Motor neuron (in vitro differentiated cells): ENCODE measurements around the gene LRRC18. TPM values are rescaled to one million over a fixed set of nuclear protein-coding genes. Genes with fewer than 3 reads are reported as not detected.

ENCODE experiments used
- ATAC-seq, 8 experiments: fragments of 200-7000 bp; cut with Tn5 transposase; replicated peaks in 6 of 8; 2 replicates each; pipeline ENCODE4 v1.8.0; 2021; ENCODE audit warnings: mild to moderate bottlenecking in 8 of 8, moderate library complexity in 8 of 8
- H3K27ac ChIP-seq, 2 donors: fragments of 250-450 bp; sonication (Bioruptor Pico); 2 replicates each; pipeline ENCODE4 v1.9.0; 2021; ENCODE audit warnings: antibody characterized with exemption in 2 of 2, mild to moderate bottlenecking in 2 of 2, moderate library complexity in 1 of 2
- H3K4me1 ChIP-seq, 2 donors: fragments of 250-450 bp; sonication (Bioruptor Pico); replicated peaks in 1 of 2; 2 replicates each; pipeline ENCODE4 v1.6.1; 2021; ENCODE audit warnings: antibody characterized with exemption in 2 of 2, mild to moderate bottlenecking in 2 of 2, moderate library complexity in 1 of 2
- H3K4me3 ChIP-seq, 5 donors: fragments of 250-450 bp; sonication (Bioruptor Pico); 2 replicates each; pipeline ENCODE4 v1.9.0; 2021; ENCODE audit warnings: antibody characterized with exemption in 5 of 5, mild to moderate bottlenecking in 5 of 5, moderate library complexity in 4 of 5
- WGBS, 10 experiments: fragments of 450-650 bp; shearing (Covaris generic); methylation state at CpG; one replicate each; pipeline ENCODE4 v1.0.0; 2022; 5-methylcytosine and 5-hydroxymethylcytosine counted together
- in situ Hi-C, 9 experiments: fragments of 400-800 bp; cut with MboI; loops; one replicate each; pipeline ENCODE4 v1.15.0; 2021; ENCODE audit warnings: low sequenced_read_pairs in 9 of 9, low pct_unique_long_range_greater_than_20kb in 2 of 9; ENCODE audit not compliant: unreplicated experiment in 9 of 9
- total RNA-seq, 8 experiments: library from RNA; unstranded; fragments of 300-600 nt; gene quantifications; 2 replicates each; pipeline versions ENCODE4 v1.2.3 to v1.2.4, GENCODE V29; 2022

The LRRC18 gene
- total RNA-seq, 8 experiments from 2014 or later = 0.13 to 0.33 (median 0.14) TPM; not detected in 5

DNA sequence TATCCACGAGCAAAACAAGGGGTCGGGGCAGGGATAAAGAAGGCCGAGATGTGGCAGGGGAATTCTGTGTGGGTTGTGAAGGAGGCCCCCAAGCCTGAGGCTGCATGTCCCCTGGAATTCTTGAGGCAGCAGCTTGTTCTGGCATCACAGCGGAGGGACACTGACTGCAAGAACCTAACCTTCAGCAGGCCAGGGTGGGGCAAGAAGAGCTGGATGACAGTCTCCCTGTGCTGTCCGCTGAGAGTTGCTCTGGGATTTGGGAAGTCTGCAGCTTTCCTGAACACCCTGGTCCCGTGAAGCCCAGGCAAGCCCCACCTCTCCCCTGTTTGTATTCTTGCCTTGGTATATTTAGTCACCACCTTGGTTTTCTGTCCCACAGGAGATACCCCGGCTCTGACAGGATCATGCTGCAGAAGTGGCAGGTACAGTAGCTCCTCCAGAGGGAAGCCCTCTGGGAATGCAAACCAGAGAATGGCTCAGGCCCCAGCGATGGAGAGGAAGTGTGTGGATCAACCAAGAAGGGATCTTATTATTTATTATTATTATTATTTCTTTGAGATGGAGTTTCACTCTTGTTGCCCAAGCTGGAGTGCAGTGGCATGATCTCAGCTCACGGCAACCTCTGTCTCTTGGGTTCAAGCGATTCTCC lies 1.9 kb upstream of the LRRC18 start:
- Histone ChIP-seq H3K27ac (no peak overlapping the region), H3K4me1 (peaks cover 0 to 7% of the 10 kb centered on the region in 2 donors), H3K4me3 (no peak overlapping the region)
- in situ Hi-C loops = no loop called here
- ATAC-seq = no peak
- 20 to 100% (median 80%) methylated on average over 1 to 3 of the region's 10 CpGs; no CpG with 5 or more reads in 1 of the 10 experiments for WGBS, 10 experiments

GRCh38 chr10:48940958-48941357 lies 1.3 kb upstream of the LRRC18 start:
- H3K4me3 ChIP-seq = no peak overlapping the region
- H3K4me1 ChIP-seq = peaks cover 0 to 7% of the 10 kb centered on the region in 2 donors
- peak in 5 of 8 experiments; percentile 33 to 72 (median 48) for ATAC-seq
- in situ Hi-C loops = no loop called here
- H3K27ac ChIP-seq = no peak overlapping the region
- WGBS, 10 experiments = 25 to 90% (median 33%) methylated on average over 1 to 7 of the region's 7 CpGs; no CpG with 5 or more reads in 3 of the 10 experiments

DNA sequence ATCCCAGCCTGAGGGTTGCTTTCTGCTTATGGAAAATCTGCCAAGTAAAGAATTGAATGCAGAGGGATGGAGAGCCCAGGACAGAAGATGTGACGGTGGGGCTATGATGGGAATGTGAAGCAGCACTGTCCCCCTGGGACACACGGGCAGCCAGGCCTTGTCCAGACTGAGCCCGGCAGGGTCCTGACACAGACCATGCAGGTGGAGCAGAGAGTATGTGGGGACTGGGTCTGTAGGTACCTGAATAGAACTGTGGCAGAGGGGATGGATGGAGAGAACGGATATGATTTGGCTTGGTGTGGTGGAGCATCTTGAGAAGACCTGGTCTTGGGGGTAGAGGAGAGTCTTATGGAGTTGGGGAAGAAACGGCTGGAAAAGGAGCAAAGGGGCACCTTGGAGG lies 732 bp upstream of the LRRC18 start:
- ATAC-seq = no peak
- WGBS, 10 experiments = 17 to 100% (median 90%) methylated on average over 1 to 5 of the region's 5 CpGs; no CpG with 5 or more reads in 3 of the 10 experiments
- in situ Hi-C loops = no loop called here
- H3K4me1 ChIP-seq = peaks cover 3 to 8% of the 10 kb centered on the region in 2 donors
- no peak overlapping the region for H3K4me3 ChIP-seq
- no peak overlapping the region for H3K27ac ChIP-seq

DNA sequence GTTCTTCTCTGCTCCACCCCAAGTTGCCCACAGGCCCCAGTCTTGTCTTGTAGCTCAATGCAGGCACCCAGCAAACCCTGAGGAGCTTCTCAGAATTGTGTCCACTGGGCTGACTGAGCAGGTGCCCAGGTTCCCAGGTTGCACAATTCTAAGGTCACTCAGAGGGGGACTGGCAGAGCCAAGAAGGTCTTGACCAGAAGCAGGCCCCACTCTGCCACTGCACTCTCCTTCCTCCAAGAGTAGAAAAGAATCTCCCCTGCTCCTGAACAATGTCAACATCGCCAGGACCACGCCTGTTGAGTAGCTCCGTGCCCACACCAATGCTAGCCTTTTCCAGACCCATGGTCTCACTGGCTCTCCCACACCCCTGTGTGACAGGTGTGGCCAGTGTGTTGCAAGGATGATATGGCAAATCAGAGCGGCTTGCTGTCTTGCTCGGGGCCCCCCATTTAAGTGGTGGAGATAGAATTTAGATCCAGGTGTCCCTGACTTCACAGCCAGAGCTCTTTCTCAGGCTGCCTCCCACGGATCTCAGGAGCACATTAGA lies 577 bp downstream of the LRRC18 start:
- Histone ChIP-seq H3K4me1 (peaks cover 6 to 9% of the 10 kb centered on the region in 2 donors), H3K4me3 (no peak overlapping the region), H3K27ac (no peak overlapping the region)
- 0 to 95% (median 68%) methylated on average over 1 to 5 of the region's 6 CpGs; no CpG with 5 or more reads in 5 of the 10 experiments for WGBS, 10 experiments
- in situ Hi-C loops = no loop called here
- ATAC-seq = no peak

DNA sequence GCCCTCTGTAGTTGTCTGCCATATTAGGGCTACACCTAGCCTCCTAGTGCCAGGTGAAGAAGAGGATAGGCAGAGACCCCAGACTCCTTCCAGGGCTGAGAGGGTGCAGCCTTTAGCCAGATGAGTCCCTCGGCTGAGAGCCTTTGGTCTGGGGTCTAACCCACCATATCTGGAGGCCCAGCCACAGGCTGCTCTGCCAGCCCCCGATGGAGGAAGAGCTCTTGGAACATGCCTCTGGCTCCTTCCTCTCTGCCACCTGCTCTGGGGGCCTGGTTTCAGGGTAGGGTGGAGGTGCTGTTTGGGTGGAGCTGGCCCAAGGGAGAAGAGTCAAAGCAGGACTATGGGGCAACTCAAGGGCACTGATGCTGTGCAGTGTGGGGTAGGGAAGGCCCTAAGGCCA lies 1.4 kb downstream of the LRRC18 start:
- H3K4me3 ChIP-seq = no peak overlapping the region
- no peak for ATAC-seq
- 71 to 100% (median 95%) methylated on average over 1 to 2 of the region's 2 CpGs; no CpG with 5 or more reads in 6 of the 10 experiments for WGBS, 10 experiments
- no peak overlapping the region for H3K27ac ChIP-seq
- in situ Hi-C loops = no loop called here
- H3K4me1 ChIP-seq = peaks cover 6 to 9% of the 10 kb centered on the region in 2 donors

DNA sequence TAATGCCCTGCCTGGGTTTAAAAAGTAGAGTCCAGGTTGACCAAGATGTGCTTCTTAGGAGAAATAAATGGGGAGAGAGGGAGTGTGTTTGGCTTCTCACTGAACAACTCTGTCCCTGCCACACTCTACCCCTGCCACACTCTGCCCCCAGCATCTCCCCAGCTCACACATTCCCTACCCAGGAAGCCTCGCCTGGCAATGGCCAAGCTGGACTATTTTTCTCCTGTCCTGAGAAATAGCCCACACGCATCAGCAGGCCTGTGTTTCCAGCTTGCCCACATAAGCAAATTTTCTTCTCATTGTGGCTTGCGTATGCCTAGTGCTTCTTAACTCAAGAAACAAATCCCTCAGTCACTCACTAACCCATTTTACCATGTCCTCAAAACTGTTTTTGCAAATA lies 1.8 kb downstream of the LRRC18 start:
- H3K4me1 ChIP-seq = peaks cover 6 to 9% of the 10 kb centered on the region in 2 donors
- no peak for ATAC-seq
- in situ Hi-C loops = no loop called here
- H3K4me3 ChIP-seq = no peak overlapping the region
- 40 to 100% (median 85%) methylated on average over 1 to 3 of the region's 3 CpGs; no CpG with 5 or more reads in 2 of the 10 experiments for WGBS, 10 experiments
- H3K27ac ChIP-seq = no peak overlapping the region

DNA sequence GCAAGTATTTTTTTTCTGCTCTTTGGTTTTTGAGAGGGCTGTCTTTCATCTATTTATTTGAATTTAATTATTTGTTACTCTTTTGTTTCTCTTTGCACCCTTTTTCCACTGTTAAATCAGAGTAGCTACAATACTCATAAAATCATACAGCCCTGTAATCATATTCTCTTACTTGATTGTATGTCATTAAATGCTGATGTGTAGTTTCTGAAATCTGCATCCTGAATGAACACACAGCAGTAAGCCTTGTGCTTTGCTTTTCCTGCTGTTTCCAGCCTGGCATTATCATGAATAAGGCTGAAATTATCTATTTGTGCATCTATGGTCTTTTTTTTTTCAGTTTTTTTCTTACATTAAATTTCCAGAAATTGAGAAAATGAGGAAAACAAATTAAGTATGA lies 4.1 kb downstream of the LRRC18 start:
- no peak for ATAC-seq
- Histone ChIP-seq H3K4me3 (no peak overlapping the region), H3K4me1 (peaks cover 2 to 6% of the 10 kb centered on the region in 2 donors), H3K27ac (no peak overlapping the region)
- in situ Hi-C loops = no loop called here

DNA sequence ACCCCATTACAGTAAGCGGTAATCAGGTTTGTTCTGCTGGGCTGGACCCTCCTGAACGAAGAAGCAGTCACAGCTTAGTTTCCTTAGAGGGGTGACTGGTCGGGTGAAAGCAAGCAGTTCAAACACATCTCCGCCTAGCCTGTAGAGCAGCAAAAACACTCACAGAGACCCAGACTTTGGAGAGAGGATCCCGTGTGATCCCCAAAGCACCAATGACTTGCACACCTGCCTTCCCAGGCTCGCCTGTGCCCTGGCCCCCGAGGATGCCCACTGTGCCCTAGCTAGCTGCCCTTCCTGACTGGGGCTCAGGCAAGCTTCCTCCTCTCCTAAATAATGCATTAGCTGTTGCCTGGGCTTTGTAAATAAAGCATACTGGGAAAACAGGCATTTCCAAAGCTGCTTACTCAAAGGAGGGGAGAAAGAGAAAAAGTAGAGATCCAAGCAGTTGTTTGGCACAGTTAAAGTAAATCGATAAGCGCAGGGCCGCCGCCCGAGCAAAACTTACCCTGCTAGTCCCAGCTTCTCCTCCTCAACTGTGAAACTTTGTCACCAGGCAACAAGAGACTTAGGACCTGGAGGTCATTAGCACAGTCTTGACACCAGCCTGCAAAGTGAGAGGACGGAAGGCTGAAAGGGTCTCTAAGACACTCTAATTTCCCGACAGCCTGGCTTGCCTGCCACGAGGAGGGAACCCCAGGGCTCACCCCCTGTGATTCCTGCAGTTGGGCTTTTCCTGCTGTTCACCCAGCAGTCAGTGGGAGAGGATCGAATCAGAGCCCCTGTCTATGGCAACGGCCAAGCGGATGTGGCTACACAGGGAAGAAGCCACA lies 4.8 kb downstream of the LRRC18 start:
- ATAC-seq = peak in 7 of 8 experiments; percentile 41 to 94 (median 78)
- in situ Hi-C loops = no loop called here
- Histone ChIP-seq H3K4me3 (no peak overlapping the region), H3K4me1 (peaks cover 2 to 6% of the 10 kb centered on the region in 2 donors), H3K27ac (no peak overlapping the region)
- WGBS, 10 experiments = 16 to 100% (median 42%) methylated on average over 1 to 11 of the region's 18 CpGs; no CpG with 5 or more reads in 1 of the 10 experiments

DNA sequence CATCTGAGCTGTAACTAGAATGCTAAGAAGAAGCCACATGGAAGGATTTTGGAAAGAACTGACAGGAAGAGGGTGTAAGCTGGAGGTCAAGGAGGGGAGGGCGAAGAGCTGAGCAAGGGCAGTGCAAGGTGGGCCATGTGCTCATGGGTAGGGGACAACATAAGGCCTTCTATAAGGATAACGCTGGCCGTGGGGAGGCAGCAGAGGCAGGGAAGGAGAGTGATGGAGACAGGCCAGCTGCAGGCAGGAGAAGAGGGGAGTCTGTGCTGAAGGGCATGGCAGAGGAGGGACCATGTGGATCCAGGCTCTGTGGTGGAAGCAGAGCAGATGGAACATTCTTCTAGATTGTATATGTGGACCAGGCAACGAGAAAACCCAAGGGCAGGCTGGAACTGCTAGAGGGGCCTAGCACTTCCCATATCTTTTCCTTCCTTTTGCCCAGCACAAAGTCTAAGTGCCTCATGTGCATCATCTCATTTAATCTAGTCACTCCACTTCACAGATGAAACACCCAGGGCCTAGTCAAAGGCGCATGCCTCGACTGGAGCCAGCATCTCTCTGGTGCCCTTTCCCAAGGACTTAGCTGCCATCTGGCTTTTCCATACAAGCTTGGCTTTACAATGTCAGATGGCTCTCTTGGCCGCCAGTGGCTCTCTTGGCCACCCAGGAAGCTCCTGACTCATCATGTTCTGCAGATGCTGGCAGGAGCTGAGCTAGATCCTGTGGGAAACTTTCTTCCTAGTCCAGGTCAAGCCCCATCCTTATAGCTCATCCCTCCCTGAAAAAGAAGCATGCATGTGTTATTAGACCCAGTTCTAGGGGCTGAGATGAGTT lies 6.6 kb downstream of the LRRC18 start:
- WGBS, 10 experiments = 17 to 100% (median 87%) methylated on average over 1 to 7 of the region's 7 CpGs; no CpG with 5 or more reads in 1 of the 10 experiments
- ATAC-seq = peak in 1 of 8 experiments; percentile 24
- peaks cover 2 to 6% of the 10 kb centered on the region in 2 donors for H3K4me1 ChIP-seq
- in situ Hi-C loops = no loop called here
- H3K4me3 ChIP-seq = no peak overlapping the region
- no peak overlapping the region for H3K27ac ChIP-seq

DNA sequence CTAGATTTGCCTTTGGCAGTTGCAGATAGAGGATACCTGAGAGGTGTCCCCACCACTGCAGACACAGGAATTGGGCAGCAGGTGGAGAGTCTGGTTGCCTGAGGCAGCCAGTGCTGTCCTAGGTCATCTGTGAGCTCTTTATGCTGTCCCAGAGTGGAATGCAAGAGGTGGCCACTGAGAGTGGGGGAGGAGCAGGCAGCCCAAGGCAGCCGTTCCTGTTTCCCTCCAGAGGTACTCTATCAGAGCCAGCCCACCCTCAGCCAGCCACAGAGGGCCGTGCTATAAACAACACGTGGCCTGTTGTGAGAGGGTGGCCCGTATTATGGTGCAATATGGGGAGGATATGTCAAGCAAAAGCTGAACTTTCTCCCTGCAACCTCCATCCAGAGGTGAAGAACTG lies 8.5 kb downstream of the LRRC18 start:
- ATAC-seq = no peak
- WGBS, 10 experiments = 53 to 90% (median 83%) methylated on average over 1 to 4 of the region's 4 CpGs; no CpG with 5 or more reads in 6 of the 10 experiments
- Histone ChIP-seq H3K4me1 (peaks cover 2 to 6% of the 10 kb centered on the region in 2 donors), H3K27ac (no peak overlapping the region), H3K4me3 (no peak overlapping the region)
- in situ Hi-C loops = no loop called here

GRCh38 chr10:48929413-48929990 lies 10.1 kb downstream of the LRRC18 start:
- 0 to 86% (median 83%) methylated on average over 2 to 5 of the region's 5 CpGs; no CpG with 5 or more reads in 5 of the 10 experiments for WGBS, 10 experiments
- in situ Hi-C loops = no loop called here
- ATAC-seq = no peak
- H3K4me3 ChIP-seq = no peak overlapping the region
- no peak overlapping the region for H3K27ac ChIP-seq
- no peaks in the 10 kb centered on the region for H3K4me1 ChIP-seq

GRCh38 chr10:48926764-48927540 lies 12.7 kb downstream of the LRRC18 start:
- ATAC-seq = no peak
- Histone ChIP-seq H3K4me1 (peaks cover 0 to 5% of the 10 kb centered on the region in 2 donors), H3K4me3 (no peak overlapping the region), H3K27ac (no peak overlapping the region)
- 30 to 93% (median 80%) methylated on average over 1 to 11 of the region's 13 CpGs; no CpG with 5 or more reads in 3 of the 10 experiments for WGBS, 10 experiments
- in situ Hi-C loops = no loop called here
